ENCODE data around the gene GRIN1. TPM values are rescaled to one million over a fixed set of nuclear protein-coding genes. Genes with fewer than 3 reads are reported as not detected.

Gene GRIN1
- total and polyA plus RNA-seq, 2 donors (not counting 3 experiments of a cell fraction or from before 2014, with no cell fraction given) = not detected

GRCh38 chr9:137107312-137107921 is 31.5 kb upstream of the GRIN1 start:
- no TSS peak for BruUV-seq (replicated peaks)
- POLR2A ChIA-PET = no interaction called here
- peaks cover 0 to 56% of the 10 kb centered on the region in 2 experiments for H3K36me3 ChIP-seq (ENCODE audit: control insufficient read depth in 2 of 2, extremely low read depth in 1 of 2, insufficient read depth in 2 of 2, low read length in 2 of 2)

More at GRCh38 chr9:137107312-137107921, 31.5 kb upstream of the GRIN1 start:
- Histone ChIP-seq H3K27me3 (ENCODE audit: control insufficient read depth in 2 of 2, insufficient read depth in 2 of 2, low read length in 2 of 2) (no peaks in the 10 kb centered on the region), H3K4me1 (ENCODE audit: control insufficient read depth, extremely low read depth, insufficient read depth, low read length) (no peaks in the 10 kb centered on the region), H2AFZ (ENCODE audit: low read depth, low read length) (no peak overlapping the region), H3K79me2 (ENCODE audit: control insufficient read depth, insufficient read depth, low read length) (no peaks in the 10 kb centered on the region), H3K9me3 (replicated peaks; ENCODE audit: control insufficient read depth, insufficient read depth, low read length) (no peaks in the 10 kb centered on the region), H3K9ac (replicated peaks; ENCODE audit: extremely low read depth, insufficient read depth, low read length) (no peak overlapping the region), H3K4me3 (replicated peaks in 1 of 3; ENCODE audit: insufficient read depth in 1 of 3, low read depth in 1 of 3, low read length in 3 of 3) (no peak overlapping the region), H4K20me1 (replicated peaks; ENCODE audit: control insufficient read depth, extremely low read depth, insufficient read depth, low read length) (no peaks in the 10 kb centered on the region), H3K27ac (ENCODE audit: insufficient read depth, low read depth, low read length) (no peak overlapping the region), H3K4me2 (ENCODE audit: insufficient read depth, low read length) (no peak overlapping the region), H3K9me1 (replicated peaks; ENCODE audit: control insufficient read depth, extremely low read depth, insufficient read depth, low read length) (no peaks in the 10 kb centered on the region)
- FAIRE-seq = no peak
- DNase-seq (ENCODE audit: low read depth, low spot score) = no peak
- TF ChIP-seq GATA2 (IDR thresholded peaks at IDR 0.05; ENCODE audit: insufficient read depth, insufficient read length, low read depth, low read length) (no peak), POLR2A (IDR thresholded peaks at IDR 0.05; ENCODE audit: low read depth, low read length) (no peak), CTCF (IDR thresholded peaks at IDR 0.05; ENCODE audit: extremely low read depth in 1 of 2, insufficient read depth in 1 of 2, low read depth in 1 of 2, low read length in 2 of 2) (no peak), MAX (IDR thresholded peaks at IDR 0.05; ENCODE audit: insufficient read depth, insufficient read length) (no peak), EZH2 (IDR thresholded peaks at IDR 0.05; ENCODE audit: borderline replicate concordance, low read depth, low read length, severe bottlenecking) (no peak), MYC (IDR thresholded peaks at IDR 0.05; ENCODE audit: low read depth, low read length) (no peak), POLR2AphosphoS5 (IDR thresholded peaks at IDR 0.05; ENCODE audit: insufficient read depth, low read depth, low read length) (no peak), FOS (IDR thresholded peaks at IDR 0.05; ENCODE audit: borderline replicate concordance, insufficient read depth, low read length) (no peak), JUN (IDR thresholded peaks at IDR 0.05; ENCODE audit: borderline replicate concordance, insufficient read depth, insufficient read length, low read depth) (no peak)
- CTCF ChIA-PET = interaction anchor here (1.1 to 1.7 kb wide), 2 partner anchors 19 to 129 kb away, joined by 3 to 5 read pairs; no protein-coding TSS in a partner anchor
- dilution Hi-C loops (cut with MboI; ENCODE audit: extremely low pct_ligation_motif_present, low sequenced_read_pairs) = no loop called here
- intact Hi-C loops (cut with micrococcal nuclease) = no loop called here
